Measurements from ENCODE around the gene SAMHD1. TPM values are rescaled to one million over a fixed set of nuclear protein-coding genes. Genes with fewer than 3 reads are reported as not detected.

The SAMHD1 gene
- total and polyA plus RNA-seq, 9 of the 15 experiments (the other 6 are each of a cell fraction or from before 2014, with no cell fraction given): 6.8 to 20.4 (median 14.8) TPM

- TF ChIP-seq, protein P1, sequence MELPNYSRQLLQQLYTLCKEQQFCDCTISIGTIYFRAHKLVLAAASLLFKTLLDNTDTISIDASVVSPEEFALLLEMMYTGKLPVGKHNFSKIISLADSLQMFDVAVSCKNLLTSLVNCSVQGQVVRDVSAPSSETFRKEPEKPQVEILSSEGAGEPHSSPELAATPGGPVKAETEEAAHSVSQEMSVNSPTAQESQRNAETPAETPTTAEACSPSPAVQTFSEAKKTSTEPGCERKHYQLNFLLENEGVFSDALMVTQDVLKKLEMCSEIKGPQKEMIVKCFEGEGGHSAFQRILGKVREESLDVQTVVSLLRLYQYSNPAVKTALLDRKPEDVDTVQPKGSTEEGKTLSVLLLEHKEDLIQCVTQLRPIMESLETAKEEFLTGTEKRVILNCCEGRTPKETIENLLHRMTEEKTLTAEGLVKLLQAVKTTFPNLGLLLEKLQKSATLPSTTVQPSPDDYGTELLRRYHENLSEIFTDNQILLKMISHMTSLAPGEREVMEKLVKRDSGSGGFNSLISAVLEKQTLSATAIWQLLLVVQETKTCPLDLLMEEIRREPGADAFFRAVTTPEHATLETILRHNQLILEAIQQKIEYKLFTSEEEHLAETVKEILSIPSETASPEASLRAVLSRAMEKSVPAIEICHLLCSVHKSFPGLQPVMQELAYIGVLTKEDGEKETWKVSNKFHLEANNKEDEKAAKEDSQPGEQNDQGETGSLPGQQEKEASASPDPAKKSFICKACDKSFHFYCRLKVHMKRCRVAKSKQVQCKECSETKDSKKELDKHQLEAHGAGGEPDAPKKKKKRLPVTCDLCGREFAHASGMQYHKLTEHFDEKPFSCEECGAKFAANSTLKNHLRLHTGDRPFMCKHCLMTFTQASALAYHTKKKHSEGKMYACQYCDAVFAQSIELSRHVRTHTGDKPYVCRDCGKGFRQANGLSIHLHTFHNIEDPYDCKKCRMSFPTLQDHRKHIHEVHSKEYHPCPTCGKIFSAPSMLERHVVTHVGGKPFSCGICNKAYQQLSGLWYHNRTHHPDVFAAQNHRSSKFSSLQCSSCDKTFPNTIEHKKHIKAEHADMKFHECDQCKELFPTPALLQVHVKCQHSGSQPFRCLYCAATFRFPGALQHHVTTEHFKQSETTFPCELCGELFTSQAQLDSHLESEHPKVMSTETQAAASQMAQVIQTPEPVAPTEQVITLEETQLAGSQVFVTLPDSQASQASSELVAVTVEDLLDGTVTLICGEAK (IDR thresholded peaks at IDR 0.05): no peak
- TF ChIP-seq, protein P1 (CRISPR knock-in tag; IDR thresholded peaks at IDR 0.05): no peak
Observed at GRCh38 chr20:36866164-36866563, 85.3 kb downstream of the SAMHD1 start (continued).

GRCh38 chr20:36865861-36866149 is 85.7 kb downstream of the SAMHD1 start:
- no TSS peak for BruUV-seq (replicated peaks)
- ATAC-seq (no peak), FAIRE-seq (no peak), DNase-seq (ENCODE audit: extremely low read depth in 1 of 4, low spot score in 3 of 4) (no peak)
- intact Hi-C loops (cut with micrococcal nuclease): no loop called here
- H3K27me3 ChIP-seq (ENCODE audit: control insufficient read depth in 2 of 2, insufficient read depth in 2 of 2, low read length in 2 of 2): no peaks in the 10 kb centered on the region
- no peaks in the 10 kb centered on the region for H3K9me3 ChIP-seq (replicated peaks; ENCODE audit: control insufficient read depth, insufficient read depth, low read depth, low read length)
- peaks cover 6% of the 10 kb centered on the region; the same call in 1 of the 3 replicates for H3K36me3 ChIP-seq (ENCODE audit: control insufficient read depth, insufficient read depth, low read length)
- ChIA-PET CTCF (ENCODE audit: low intra/inter-chr PET ratio) (no interaction called here), POLR2A (no interaction called here)
- peaks cover 26% of the 10 kb centered on the region for H3K79me2 ChIP-seq (ENCODE audit: control insufficient read depth, insufficient read depth, low read length)
- no peaks in the 10 kb centered on the region for H4K20me1 ChIP-seq (replicated peaks; ENCODE audit: control insufficient read depth, insufficient read depth, low read length)
- H2AFZ ChIP-seq (ENCODE audit: low read depth, low read length): no peak overlapping the region
- no peak for TF ChIP-seq CREM (IDR thresholded peaks at IDR 0.05; ENCODE audit: low read depth)
- TF ChIP-seq MYBL2 (IDR thresholded peaks at IDR 0.05; ENCODE audit: low read depth): no peak
- TF ChIP-seq MYBL2 (CRISPR knock-in tag; IDR thresholded peaks at IDR 0.05; ENCODE audit: borderline replicate concordance): no peak
- TF ChIP-seq ZNF696 (CRISPR knock-in tag; conservative IDR thresholded peaks at IDR 0.05): no peak
- no peak for TF ChIP-seq SRF (CRISPR knock-in tag; IDR thresholded peaks at IDR 0.05)
- TF ChIP-seq YY1 (IDR thresholded peaks at IDR 0.05; ENCODE audit: borderline replicate concordance in 1 of 3, control insufficient read depth in 1 of 3, extremely low read depth in 1 of 3, insufficient read depth in 3 of 3, insufficient read length in 1 of 3, insufficient replicate concordance in 2 of 3, low read depth in 1 of 3, low read length in 2 of 3): no peak
- no peak for TF ChIP-seq ILK (tag; IDR thresholded peaks at IDR 0.05; ENCODE audit: borderline replicate concordance, low read depth)
- TF ChIP-seq SLC30A9 (CRISPR knock-in tag; IDR thresholded peaks at IDR 0.05): no peak
- no peak overlapping the region for H3K27ac ChIP-seq (ENCODE audit: extremely low read depth, low read depth, low read length)
- no peak overlapping the region for H3K4me3 ChIP-seq
- in situ Hi-C loops (cut with MboI): no loop called here
- H3K4me1 ChIP-seq (replicated peaks in 1 of 2; ENCODE audit: control insufficient read depth in 2 of 2, insufficient read depth in 2 of 2, low read length in 2 of 2): peaks cover 21 to 52% of the 10 kb centered on the region in 2 experiments
- peak overlapping the region; percentile 1; the same call in 1 of the 2 replicates for H3K4me2 ChIP-seq (ENCODE audit: insufficient read depth, low read length)
- H3K9ac ChIP-seq (ENCODE audit: insufficient read depth in 1 of 2, low read depth in 2 of 2, low read length in 2 of 2): peak overlapping the region in 1 of 2 experiments; percentile 67; a peak in 1 of 4 replicates
- H3K9me1 ChIP-seq (ENCODE audit: control insufficient read depth, insufficient read depth, low read length): no peaks in the 10 kb centered on the region

Measured in K562 (cell line).